SKM-1 treated with dmso at 0.1 percent for 144 hours (cell line): ENCODE results near the gene SLC2A13.
"Not testable (repeated sequence)": the region's sequence is repeated elsewhere in the genome, so short reads cannot be mapped to it uniquely, and the experiment has no call there.

Source experiments
- DNase-seq: peaks from one replicate; lab custom pipeline; 2025; ENCODE audit not compliant: unreplicated experiment; lab: John Stamatoyannopoulos, UW

Gene SLC2A13

GRCh38 chr12:39878753-39879152 is 227.1 kb downstream of the SLC2A13 start:
- DNase-seq: no peak

- DNase-seq: no peak
Measured at GRCh38 chr12:39875721-39876120, 230.2 kb downstream of the SLC2A13 start.

- no peak for DNase-seq
Measured at GRCh38 chr12:39874785-39875184, 231.1 kb downstream of the SLC2A13 start.

DNA sequence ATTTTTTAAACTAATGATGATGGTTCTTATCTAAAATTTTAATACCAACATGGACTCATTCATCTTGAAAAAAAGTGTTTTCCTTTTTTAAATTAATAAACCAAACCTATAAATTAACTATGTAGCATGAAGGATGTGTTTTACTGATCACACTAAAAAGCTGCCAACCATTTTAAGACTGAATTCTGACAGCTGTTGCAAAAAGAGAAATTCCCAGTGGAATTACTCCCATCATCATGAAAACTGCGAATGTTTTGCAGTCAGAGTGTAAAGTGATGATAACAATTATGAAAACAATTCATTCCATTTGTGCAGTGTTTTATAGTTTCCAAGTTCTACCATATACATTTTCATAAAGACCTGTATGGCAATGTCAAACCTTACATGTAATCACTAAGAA is 232.8 kb downstream of the SLC2A13 start:
- DNase-seq: no peak

DNA sequence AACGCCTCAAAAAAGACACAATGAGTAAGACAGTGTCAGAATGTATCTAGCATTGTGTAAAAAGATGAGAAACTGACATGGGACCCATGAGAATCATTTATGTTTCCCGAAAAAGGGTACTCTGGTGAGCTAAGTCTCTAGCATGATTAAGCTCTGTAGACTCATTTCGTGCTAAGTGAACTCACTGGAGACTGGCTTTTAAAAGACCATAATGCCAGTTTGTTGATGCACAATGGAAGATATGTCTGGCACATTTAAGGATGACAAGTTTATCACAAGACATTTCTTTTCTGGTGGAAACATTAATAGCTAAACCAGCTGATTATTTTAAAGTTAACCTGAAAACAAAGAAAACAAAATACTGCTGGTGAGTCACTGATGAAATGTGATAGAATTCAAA is 233.5 kb downstream of the SLC2A13 start:
- no peak for DNase-seq

GRCh38 chr12:39868328-39868725 is 237.6 kb downstream of the SLC2A13 start:
- DNase-seq: no peak

DNA sequence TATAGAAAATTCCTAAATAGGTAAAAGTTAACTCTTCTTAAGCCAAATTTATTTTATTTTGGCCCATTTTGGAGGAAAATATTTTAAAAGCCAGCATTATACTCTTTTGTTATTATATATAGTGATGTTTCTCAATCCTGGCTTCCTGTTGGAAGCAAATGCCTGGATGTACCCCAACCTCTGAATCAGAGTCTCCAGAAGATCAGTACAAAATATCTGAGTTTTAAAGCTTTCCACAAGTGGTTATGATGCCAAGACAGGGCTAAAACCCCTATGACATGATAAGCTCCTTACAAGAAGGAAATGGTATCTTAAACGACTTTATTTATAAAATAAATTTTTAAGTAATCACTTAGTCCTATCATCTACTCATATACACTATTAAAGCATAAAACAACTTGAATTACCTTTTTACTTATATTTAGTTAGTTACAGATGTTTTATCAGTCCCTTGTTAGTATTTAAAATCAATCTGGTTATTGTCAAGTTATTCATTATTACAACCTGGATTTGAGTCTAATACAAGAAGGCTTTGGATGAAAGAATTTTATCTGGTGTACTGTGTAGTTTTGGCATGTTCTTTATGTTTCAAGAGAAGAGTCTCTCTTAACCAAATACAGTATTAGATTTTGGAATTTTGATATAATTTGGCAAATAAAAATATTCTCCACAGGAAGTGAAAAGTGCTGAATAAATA is 238.1 kb downstream of the SLC2A13 start:
- no peak for DNase-seq

DNA sequence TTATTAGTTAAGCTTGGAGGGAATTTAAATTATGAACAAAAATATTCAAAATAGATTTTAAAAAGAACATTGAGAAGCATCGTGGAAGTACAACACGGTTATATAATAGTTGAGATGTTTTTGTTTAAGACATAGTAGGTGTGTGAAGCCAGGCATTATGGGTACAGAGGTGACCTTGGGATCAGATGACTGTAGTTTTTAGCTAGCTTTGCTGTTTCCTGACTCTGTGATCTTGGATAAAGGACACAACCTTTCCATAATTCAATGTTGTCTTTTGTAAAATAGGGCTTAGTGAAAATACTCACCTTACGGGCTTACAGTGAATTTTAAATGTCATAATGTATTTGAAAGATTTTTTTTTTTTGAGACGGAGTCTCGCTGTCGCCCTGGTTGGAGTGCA is 239.7 kb downstream of the SLC2A13 start:
- DNase-seq: no peak

DNA sequence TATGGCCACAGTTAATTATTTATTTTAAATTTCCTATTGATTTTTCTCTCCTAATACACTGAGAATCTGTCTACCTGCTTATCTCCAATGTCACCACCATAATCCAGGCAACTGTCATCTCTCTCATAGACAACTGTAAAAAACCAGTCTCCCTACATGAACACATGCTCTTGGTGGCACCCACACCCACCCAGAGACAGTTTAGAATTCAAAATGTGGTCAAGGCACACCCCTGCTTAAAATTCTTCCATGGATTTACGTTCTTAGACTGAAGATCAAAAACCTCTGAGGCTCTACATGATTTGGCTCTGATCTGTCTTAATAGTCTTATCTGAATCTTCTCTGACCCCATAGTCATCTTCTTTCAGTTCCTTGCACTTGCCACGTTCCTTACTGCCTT is 245.2 kb downstream of the SLC2A13 start:
- no peak for DNase-seq

GRCh38 chr12:39853003-39853402 is 252.9 kb downstream of the SLC2A13 start:
- no peak for DNase-seq

DNA sequence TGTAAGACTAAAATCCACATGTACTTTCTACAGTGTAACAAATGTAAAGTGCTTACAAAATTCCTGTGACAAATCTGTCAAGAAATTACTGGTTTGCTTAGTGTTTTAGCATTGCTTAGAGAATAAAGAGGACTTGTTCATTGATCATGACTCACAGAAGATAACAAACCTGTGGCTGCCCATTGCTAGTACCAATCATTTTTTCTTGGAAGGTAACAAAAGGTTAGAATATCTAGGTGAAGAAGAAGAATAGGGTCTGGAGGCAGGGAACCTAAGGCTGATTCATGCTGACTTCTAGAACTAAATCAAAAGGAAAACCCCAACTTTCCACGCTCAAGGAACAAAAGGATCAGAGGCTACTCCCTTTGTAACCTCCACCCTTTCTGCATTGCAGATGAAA is 253.5 kb downstream of the SLC2A13 start:
- no peak for DNase-seq

- not testable (repeated sequence) for DNase-seq
Measured at GRCh38 chr12:39848218-39848617, 257.7 kb downstream of the SLC2A13 start.

DNA sequence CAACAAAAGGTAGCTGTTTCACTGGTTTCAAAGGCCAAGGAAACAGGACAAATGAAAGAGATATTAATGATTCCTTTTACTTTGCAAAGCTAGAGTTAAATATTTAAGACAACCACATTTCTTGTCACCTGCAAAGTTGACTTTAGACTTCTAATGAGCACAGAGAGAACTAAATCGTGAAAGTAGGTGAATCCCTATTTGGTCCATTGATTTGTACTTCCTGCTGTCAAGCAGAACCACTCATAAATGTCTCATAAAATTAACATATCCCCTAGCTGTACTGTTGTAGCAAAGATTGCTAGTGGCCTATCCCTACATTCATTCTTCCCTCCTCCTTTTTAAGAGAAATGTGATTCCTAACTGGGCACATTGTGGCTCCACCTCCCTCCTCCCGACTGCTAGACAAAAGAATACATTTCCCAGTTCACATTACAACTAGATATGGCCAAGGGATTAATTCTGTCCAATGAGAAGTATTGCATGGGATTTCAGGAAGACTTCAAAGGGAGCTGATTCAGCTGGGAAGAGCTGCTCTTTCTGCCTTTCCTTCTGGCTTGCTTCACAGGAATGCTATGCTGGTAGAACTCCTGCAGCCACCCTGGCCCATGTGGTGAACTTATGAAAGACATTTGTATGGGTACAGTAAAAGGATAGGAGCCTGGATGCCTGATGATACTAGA is 258.8 kb downstream of the SLC2A13 start:
- DNase-seq: no peak

DNA sequence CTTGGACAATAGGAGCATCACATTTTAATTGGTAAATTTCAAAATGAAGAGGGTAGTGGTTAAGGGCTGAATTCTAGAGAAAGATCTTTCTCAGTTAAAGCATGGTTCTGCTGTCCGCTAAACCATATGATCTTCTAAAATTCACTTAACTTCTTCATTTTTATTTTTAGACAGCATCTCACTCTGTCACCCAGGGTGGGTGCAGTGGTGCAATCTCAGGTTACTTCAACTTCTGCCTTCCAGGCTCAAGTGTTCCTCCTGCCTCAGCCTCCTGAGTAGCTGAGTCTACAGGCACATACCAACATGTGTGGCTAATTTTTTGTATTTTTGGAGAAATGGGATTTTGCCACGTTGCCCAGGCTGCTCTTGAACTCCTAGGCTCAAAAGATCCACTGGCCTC is 259.6 kb downstream of the SLC2A13 start:
- DNase-seq: peak; percentile 55

GRCh38 chr12:39840422-39840821 is 265.5 kb downstream of the SLC2A13 start:
- no peak for DNase-seq

GRCh38 chr12:39839072-39839471 is 266.8 kb downstream of the SLC2A13 start:
- no peak for DNase-seq

DNA sequence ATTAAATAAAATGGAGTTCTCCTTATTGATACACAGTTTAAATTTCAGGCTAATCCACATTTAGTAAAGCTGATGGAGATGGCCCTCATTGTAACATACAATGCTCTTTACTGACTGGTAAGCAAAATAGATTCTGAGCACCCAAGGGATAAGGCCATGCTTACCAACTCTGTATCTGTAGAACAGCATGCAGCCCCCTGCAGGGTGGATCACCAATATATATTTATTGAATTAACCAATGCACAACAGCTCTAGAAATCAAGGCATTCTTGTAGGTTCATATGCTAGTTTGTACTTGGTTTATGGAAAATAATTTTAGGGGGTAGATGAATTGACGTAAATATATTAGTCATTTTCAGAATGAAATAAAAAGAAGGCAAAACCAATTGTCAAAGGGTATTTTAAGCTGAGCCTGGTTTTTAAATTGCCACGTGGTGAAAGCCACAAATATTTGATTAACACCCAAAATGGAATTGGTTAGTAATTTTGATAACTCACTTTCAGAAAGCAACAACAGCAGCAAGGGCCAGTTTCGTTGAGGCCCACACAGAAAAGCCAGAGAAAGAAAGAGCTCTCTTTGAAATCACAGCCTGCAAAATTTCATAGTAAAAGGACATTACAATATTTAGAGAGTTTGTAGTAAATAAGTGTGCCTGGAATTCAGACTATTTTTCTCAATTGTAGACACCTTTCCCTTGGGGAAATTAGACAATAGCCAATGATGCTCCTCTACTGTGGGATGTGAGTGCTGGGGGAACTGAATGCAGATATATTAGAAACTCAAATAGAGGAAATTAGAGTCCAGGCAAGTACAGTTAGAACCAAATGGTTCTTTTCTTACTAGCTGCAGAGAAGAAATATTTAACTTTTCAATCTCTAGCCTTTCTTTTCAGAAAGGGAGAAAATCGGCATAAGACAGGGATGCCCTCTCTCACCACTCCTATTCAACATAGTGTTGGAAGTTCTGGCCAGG is 270.1 kb downstream of the SLC2A13 start:
- DNase-seq: no peak

- DNase-seq: no peak
Measured at GRCh38 chr12:39831587-39832315, 274.1 kb downstream of the SLC2A13 start.

GRCh38 chr12:39830852-39831520 is 274.9 kb downstream of the SLC2A13 start:
- no peak for DNase-seq

DNA sequence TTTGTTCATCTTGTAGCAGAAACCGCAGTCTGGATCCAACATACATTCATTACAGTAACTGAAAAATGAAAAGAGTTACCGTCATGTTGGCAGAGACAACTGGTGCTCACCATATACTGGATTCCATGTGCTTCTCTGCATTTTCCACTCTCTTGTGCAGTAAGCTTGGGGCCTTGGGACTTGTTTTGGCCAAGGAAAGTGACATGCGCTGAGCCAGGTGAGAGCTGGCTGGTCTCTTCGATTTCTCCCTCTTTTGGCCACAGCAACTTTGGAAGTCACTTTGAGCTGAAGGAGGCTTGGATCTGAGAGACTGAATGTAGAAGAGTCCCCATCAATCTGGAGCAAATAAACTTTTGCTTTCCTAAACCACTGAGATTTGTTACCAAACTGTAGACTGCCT is 275.7 kb downstream of the SLC2A13 start:
- DNase-seq: no peak
